OCI-LY7 (cell line): ENCODE measurements around the gene VPS54.

Experiments
- EZH2phosphoT487 ChIP-seq: fragments of 200-600 bp; sonication (generic); IDR thresholded peaks from 2 replicates; pipeline ENCODE4 v1.6.1; 2018; ENCODE audit warnings: low read depth, borderline replicate concordance, mild to moderate bottlenecking, mixed run types, antibody characterized with exemption, low read length, moderate library complexity, mixed read lengths
- TF ChIP-seq, protein P1 (sequence below): fragments of 200-600 bp; sonication (generic); conservative IDR thresholded peaks from 2 replicates; pipeline ENCODE4 v1.5.1; 2014; ENCODE audit warnings: mild to moderate bottlenecking, antibody characterized with exemption, low read length, moderate library complexity, mixed read lengths

DNA sequence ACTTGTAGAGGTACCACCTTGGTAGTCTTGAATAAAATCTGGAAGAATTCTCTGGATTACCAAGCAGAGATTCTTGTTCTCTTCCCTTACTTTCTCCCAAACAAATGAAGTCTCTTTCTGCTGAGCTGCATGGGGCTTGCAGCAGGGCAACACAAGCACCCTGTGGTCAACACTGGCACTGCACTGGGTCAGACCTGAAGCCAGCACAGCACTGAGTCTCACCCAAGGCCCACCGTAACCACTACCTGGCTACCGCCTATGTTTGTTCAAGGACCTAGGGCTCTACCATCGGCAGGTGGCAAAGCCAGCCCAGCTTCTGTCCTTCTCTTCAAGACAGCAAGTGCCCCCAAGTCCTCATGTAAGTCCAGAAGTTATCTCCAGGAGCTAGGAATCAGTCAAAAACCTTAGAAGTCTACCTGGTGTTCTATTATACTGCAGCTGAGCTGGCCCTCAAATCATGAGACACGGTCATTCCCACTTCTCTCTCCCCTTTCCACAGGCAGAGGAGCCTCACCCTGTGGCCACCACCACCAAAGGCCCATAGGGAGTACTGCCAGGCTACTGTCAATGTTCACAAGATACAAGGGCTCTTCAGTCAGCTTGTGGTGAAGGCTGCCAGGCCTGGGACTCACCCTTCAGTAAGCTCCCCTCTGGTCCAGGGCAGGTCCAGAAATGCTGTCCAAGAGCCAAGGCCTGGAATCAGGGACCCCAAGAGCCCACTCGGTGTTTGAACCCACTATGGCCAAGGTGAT, 18.4 kb downstream of the VPS54 start:
- TF ChIP-seq, protein P1, sequence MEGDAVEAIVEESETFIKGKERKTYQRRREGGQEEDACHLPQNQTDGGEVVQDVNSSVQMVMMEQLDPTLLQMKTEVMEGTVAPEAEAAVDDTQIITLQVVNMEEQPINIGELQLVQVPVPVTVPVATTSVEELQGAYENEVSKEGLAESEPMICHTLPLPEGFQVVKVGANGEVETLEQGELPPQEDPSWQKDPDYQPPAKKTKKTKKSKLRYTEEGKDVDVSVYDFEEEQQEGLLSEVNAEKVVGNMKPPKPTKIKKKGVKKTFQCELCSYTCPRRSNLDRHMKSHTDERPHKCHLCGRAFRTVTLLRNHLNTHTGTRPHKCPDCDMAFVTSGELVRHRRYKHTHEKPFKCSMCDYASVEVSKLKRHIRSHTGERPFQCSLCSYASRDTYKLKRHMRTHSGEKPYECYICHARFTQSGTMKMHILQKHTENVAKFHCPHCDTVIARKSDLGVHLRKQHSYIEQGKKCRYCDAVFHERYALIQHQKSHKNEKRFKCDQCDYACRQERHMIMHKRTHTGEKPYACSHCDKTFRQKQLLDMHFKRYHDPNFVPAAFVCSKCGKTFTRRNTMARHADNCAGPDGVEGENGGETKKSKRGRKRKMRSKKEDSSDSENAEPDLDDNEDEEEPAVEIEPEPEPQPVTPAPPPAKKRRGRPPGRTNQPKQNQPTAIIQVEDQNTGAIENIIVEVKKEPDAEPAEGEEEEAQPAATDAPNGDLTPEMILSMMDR: peak; percentile 17; the same call in 1 of the 2 replicates
- TF ChIP-seq EZH2phosphoT487: no peak
